ENCODE results near the gene OXT. TPM values are rescaled to one million over a fixed set of nuclear protein-coding genes. Genes with fewer than 3 reads are reported as not detected.

The OXT gene
- total and polyA plus RNA-seq, 2 of the 13 experiments (the other 11 are each of a cell fraction or from before 2014, with no cell fraction given): not detected

- no peak for TF ChIP-seq PLSCR1 (CRISPR knock-in tag; IDR thresholded peaks at IDR 0.05; ENCODE audit: borderline replicate concordance)
- peak; percentile 53; the same call in 1 of the 2 replicates for TF ChIP-seq ZNF609 (CRISPR knock-in tag; IDR thresholded peaks at IDR 0.05; ENCODE audit: borderline replicate concordance)
- no peak for TF ChIP-seq ZNF564 (CRISPR knock-in tag; IDR thresholded peaks at IDR 0.05)
- TF ChIP-seq SIN3A (IDR thresholded peaks at IDR 0.05; ENCODE audit: borderline replicate concordance, low read depth, low read length): no peak
- TF ChIP-seq CEBPZ (IDR thresholded peaks at IDR 0.05; ENCODE audit: low read length): no peak
- TF ChIP-seq ZBTB20 (CRISPR knock-in tag; IDR thresholded peaks at IDR 0.05; ENCODE audit: borderline replicate concordance, low read depth): no peak
- no peak for TF ChIP-seq HNF4A (CRISPR knock-in tag; IDR thresholded peaks at IDR 0.05)
- no peak for TF ChIP-seq TERF1 (CRISPR knock-in tag; IDR thresholded peaks at IDR 0.05)
- TF ChIP-seq ZNF790 (CRISPR knock-in tag; IDR thresholded peaks at IDR 0.05; ENCODE audit: borderline replicate concordance): no peak
- TF ChIP-seq PAX8 (CRISPR knock-in tag; IDR thresholded peaks at IDR 0.05; ENCODE audit: borderline replicate concordance): peak; percentile 50; the same call in 1 of the 2 replicates
- TF ChIP-seq ZNF572 (CRISPR knock-in tag; IDR thresholded peaks at IDR 0.05): 0 out of 2 replicates have a peak, but pooled peaks have one; percentile 32
- TF ChIP-seq ZBTB2 (CRISPR knock-in tag; IDR thresholded peaks at IDR 0.05; ENCODE audit: low read depth): no peak
- no peak for TF ChIP-seq SAFB2 (CRISPR knock-in tag; IDR thresholded peaks at IDR 0.05; ENCODE audit: borderline replicate concordance, low read depth)
- TF ChIP-seq NCOR1 (IDR thresholded peaks at IDR 0.05; ENCODE audit: borderline replicate concordance, low read length): no peak
These were observed 44.0 kb downstream of the OXT start (continued) for GRCh38 chr20:3115190-3116107.
